Psoas muscle (tissue), 8 donors: ENCODE results near the gene SDHC. TPM values are rescaled to one million over a fixed set of nuclear protein-coding genes. Genes with fewer than 3 reads are reported as not detected.

ENCODE experiments used
- ATAC-seq, 4 donors: fragments of 200-7000 bp; cut with Tn5 transposase; one replicate each; pipeline ENCODE4 v1.9.1; 2020; ENCODE audit warnings: moderate library complexity in 3 of 4, mild to moderate bottlenecking in 2 of 4
- DNase-seq, 2 donors: peaks; one replicate each; pipeline ENCODE4 v3.0.0-alpha.2; 2020
- H3K27ac ChIP-seq: fragments of 200-600 bp; one replicate; pipeline ENCODE4 v1.8.0; 2022
- H3K27me3 ChIP-seq, 3 donors: fragments of 200-600 bp in 1 of 3; one replicate each; pipeline versions ENCODE4 v1.6.1 to v1.8.0; 2013 to 2022; ENCODE audit warnings: low read length in 2 of 3, mild to moderate bottlenecking in 2 of 3, moderate library complexity in 1 of 3; ENCODE audit not compliant: insufficient read depth in 3 of 3
- H3K36me3 ChIP-seq, 2 donors: fragments of 200-600 bp in 1 of 2; one replicate each; pipeline versions ENCODE4 v1.6.1 to v1.8.0; 2013 to 2022; ENCODE audit warnings: low read depth in 1 of 2, mild to moderate bottlenecking in 1 of 2, moderate library complexity in 1 of 2; ENCODE audit not compliant: insufficient read depth in 1 of 2
- H3K4me1 ChIP-seq: fragments of 200-600 bp; one replicate; pipeline ENCODE4 v1.8.0; 2022
- H3K4me3 ChIP-seq: fragments of 200-600 bp; one replicate; pipeline ENCODE4 v1.8.0; 2022; ENCODE audit warnings: mild to moderate bottlenecking
- H3K9me3 ChIP-seq: fragments of 200-600 bp; one replicate; pipeline ENCODE4 v1.8.0; 2022
- WGBS, 3 donors: extraction: QIAGEN DNeasy Blood & Tissue Kit; methylation state at CpG; one replicate each; pipeline versions ENCODE4 v1.1.6 to v1.1.7; 2013; 5-methylcytosine and 5-hydroxymethylcytosine counted together
- intact Hi-C, 2 donors: fragments of 100-400 bp; cut with DNase I; formaldehyde crosslinking; loops; one replicate each; pipeline versions ENCODE4 v1.11.0 to v1.14.2; 2022
- polyA plus RNA-seq, 3 donors: library from polyadenylated mRNA; stranded (reverse); fragments of 200-250 nt; gene quantifications; one replicate each; pipeline ENCODE4 v1.2.3, GENCODE V29; 2013
- total RNA-seq, 4 donors: library from RNA; stranded (reverse); fragmentation: NEBNext Ultra II Directional in 2 of 4; extraction: Animal tissue kit (Norgen Biotek cat#: 25700) in 2 of 4; gene quantifications; one replicate each; pipeline versions ENCODE4 v1.2.1 to v1.2.4, GENCODE V29; 2021 to 2023
- TF ChIP-seq, protein P1 (sequence below): fragments of 200-600 bp; IDR thresholded peaks from one replicate; pipeline ENCODE4 v1.8.0; 2022; ENCODE audit warnings: antibody characterized with exemption
- donor health status: healthy with polysubstance abuse.
- donor health status: DM: no; HTN: no; CAD: no; lungs with moderate emphysema.
- donor health status: Bipolar disorder and iron deficiency.
- donor health status: healthy.
- donor health status: DM: yes; HTN: yes; CAD: no.
- donor health status: DM: no; HTN: no; CAD: no.
- donor health status: DM: no; HTN: no; CAD: no.
- donor health status: DM: yes; HTN: yes; CAD: no.

Gene SDHC
- total and polyA plus RNA-seq, 7 donors: 183 to 362 (median 246) TPM

DNA sequence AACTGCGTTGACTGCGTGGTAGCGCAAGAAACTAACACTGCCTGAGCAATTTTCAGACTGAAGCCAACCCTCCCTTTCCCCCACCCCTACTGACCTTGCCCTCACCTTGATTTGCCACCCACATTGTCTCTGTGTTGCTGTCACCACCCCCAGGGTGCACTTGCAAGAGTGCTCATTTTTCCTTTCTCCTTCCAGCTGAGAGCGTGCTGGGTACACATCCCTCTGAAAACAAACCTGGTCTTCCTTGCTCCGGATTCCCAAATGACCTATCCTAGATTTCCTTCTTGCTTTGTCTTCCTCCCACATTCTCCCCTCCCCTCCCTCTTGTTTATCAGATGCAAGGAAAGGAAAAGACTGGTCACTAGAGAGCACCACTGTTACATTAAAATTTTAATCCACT lies 28.7 kb upstream of the SDHC start:
- intact Hi-C loops: no loop called here
- H3K4me1 ChIP-seq: no peaks in the 10 kb centered on the region
- TF ChIP-seq, protein P1, sequence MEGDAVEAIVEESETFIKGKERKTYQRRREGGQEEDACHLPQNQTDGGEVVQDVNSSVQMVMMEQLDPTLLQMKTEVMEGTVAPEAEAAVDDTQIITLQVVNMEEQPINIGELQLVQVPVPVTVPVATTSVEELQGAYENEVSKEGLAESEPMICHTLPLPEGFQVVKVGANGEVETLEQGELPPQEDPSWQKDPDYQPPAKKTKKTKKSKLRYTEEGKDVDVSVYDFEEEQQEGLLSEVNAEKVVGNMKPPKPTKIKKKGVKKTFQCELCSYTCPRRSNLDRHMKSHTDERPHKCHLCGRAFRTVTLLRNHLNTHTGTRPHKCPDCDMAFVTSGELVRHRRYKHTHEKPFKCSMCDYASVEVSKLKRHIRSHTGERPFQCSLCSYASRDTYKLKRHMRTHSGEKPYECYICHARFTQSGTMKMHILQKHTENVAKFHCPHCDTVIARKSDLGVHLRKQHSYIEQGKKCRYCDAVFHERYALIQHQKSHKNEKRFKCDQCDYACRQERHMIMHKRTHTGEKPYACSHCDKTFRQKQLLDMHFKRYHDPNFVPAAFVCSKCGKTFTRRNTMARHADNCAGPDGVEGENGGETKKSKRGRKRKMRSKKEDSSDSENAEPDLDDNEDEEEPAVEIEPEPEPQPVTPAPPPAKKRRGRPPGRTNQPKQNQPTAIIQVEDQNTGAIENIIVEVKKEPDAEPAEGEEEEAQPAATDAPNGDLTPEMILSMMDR: no peak
- ATAC-seq (no peak), DNase-seq (no peak)
- H3K27me3 ChIP-seq: peaks cover 0 to 11% (median 3%) of the 10 kb centered on the region in 3 donors
- H3K9me3 ChIP-seq: no peaks in the 10 kb centered on the region
- no peak overlapping the region for H3K4me3 ChIP-seq
- H3K36me3 ChIP-seq: no peaks in the 10 kb centered on the region
- H3K27ac ChIP-seq: no peak overlapping the region
- WGBS, 3 donors: 52 to 62% (median 56%) methylated on average over 5 of the region's 5 CpGs

DNA sequence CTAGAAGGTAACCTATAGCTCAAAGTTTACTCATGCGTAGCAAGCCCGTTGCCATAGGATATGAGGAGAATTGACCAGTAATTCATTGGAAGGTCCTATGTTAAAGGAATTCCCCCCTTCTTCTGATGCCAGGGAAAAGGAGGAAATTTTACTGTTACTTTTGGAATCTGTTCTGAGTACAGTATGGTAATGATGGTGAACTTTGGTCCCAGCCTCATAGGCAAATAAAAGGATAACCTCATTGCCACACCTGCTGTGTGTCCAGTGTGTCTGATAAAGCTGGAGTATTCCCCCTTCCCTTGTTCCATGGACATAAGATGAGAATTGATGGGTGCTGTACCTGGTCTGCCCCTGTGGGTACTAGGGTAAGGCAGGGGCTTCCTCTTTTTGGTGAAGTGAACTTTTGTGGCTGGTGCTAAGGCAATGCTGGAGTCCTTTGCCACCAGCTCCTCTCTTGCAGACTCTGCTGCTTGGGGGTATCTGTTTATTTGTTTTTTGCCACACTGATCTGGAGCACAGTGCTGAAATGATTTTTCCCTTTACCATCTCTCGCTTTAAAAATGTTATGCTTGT lies 26.6 kb upstream of the SDHC start:
- TF ChIP-seq, protein P1: no peak
- H3K4me3 ChIP-seq: no peak overlapping the region
- H3K4me1 ChIP-seq: no peaks in the 10 kb centered on the region
- no peak for DNase-seq
- no peak for ATAC-seq
- intact Hi-C loops: no loop called here
- peaks cover 0 to 11% (median 3%) of the 10 kb centered on the region in 3 donors for H3K27me3 ChIP-seq
- no peaks in the 10 kb centered on the region for H3K9me3 ChIP-seq
- H3K36me3 ChIP-seq: no peaks in the 10 kb centered on the region
- no peak overlapping the region for H3K27ac ChIP-seq
- WGBS, 3 donors: 82 to 90% (median 89%) methylated on average over 3 of the region's 3 CpGs

DNA sequence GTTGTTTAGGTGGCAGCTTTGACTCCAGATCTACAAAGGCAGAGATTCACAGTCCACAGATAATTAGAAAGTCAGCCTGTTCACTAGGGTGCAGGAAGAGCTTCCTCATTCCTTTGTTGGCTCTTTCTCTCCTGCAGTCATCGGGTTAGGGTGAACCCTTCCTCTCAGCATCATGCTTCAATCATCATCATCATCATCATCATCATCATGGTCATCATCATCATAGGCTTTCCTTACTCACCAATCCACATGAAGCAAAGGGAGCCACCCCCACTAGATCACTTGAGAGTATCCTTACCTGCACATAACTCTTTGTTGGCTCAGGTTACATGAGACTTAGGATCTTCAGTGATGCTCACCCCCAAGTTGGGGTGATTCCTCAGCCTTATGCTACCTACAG lies 23.4 kb upstream of the SDHC start:
- intact Hi-C loops: loop anchor here (5.0 kb wide), 1 partner anchor 63 kb away; the partner anchor contains the start of gene TOMM40L (in 2 of the 2)
- Histone ChIP-seq H3K36me3 (no peaks in the 10 kb centered on the region), H3K4me1 (no peaks in the 10 kb centered on the region), H3K27me3 (no peaks in the 10 kb centered on the region), H3K9me3 (no peaks in the 10 kb centered on the region), H3K4me3 (no peak overlapping the region), H3K27ac (no peak overlapping the region)
- ATAC-seq (no peak), DNase-seq (no peak)
- TF ChIP-seq, protein P1: no peak
- 82 to 86% (median 83%) methylated on average over 1 of the region's 1 CpG for WGBS, 3 donors

DNA sequence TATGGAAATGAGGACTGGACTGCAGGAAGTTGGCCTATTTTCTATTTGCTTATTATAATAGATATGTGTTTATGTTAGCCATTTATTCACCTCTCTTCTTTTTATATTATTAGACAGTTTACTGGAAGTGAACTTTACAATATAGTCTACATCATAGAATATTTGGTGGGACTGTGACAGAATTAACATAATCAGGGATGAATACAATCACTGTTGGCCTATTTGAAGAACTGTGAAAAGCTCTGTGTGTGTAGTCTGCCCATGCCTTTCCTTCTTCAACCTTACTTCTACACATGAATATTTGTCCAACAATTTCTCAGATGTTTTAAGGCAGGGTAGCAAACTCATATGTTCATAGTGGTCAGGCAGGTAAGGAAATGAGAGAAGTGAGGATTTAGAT lies 16.8 kb upstream of the SDHC start:
- no peak overlapping the region for H3K27ac ChIP-seq
- intact Hi-C loops: no loop called here
- TF ChIP-seq, protein P1: no peak
- DNase-seq: no peak
- no peaks in the 10 kb centered on the region for H3K9me3 ChIP-seq
- ATAC-seq: no peak
- H3K36me3 ChIP-seq: no peaks in the 10 kb centered on the region
- no peak overlapping the region for H3K4me3 ChIP-seq
- H3K27me3 ChIP-seq: no peaks in the 10 kb centered on the region
- no peaks in the 10 kb centered on the region for H3K4me1 ChIP-seq

DNA sequence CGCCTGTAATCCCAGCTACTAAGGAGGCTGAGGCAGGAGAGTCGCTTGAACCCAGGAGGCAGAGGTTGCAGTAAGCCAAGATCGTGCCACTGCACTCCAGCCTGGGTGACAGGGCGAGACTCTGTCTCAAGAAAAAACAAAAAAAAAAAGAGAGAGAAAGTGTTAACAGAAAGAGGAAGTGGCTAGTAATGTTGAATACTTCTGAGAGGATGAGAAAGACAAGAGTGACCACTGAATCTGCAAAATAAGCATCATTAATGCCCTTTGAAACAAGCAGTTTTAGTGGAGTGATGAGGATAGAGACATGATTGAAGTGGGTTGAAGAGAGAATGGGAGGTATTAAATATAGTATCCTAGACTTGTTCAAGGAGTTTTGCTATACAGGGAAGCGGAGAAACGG lies 16.1 kb upstream of the SDHC start:
- TF ChIP-seq, protein P1: no peak
- H3K36me3 ChIP-seq: no peaks in the 10 kb centered on the region
- DNase-seq (no peak), ATAC-seq (no peak)
- WGBS, 3 donors: 87 to 95% (median 93%) methylated on average over 6 of the region's 6 CpGs
- intact Hi-C loops: no loop called here
- no peaks in the 10 kb centered on the region for H3K9me3 ChIP-seq
- H3K27ac ChIP-seq: no peak overlapping the region
- H3K4me3 ChIP-seq: no peak overlapping the region
- H3K27me3 ChIP-seq: no peaks in the 10 kb centered on the region
- H3K4me1 ChIP-seq: no peaks in the 10 kb centered on the region
